Right atrium auricular region (tissue), 2 donors: ENCODE data around the gene SLC25A22. TPM values are rescaled to one million over a fixed set of nuclear protein-coding genes. Genes with fewer than 3 reads are reported as not detected.
A peak's percentile ranks its signal among the peaks of the same experiment; 100 is the strongest.

Source experiments
- DNase-seq: peaks from one replicate; pipeline ENCODE4 v3.0.0-alpha.2; 2019; ENCODE audit warnings: low spot score
- H3K27ac ChIP-seq, 2 donors: fragments of 200-600 bp; sonication (generic); 1 replicate in 1 of 2; 2 replicates in 1 of 2; pipeline ENCODE4 v1.5.1; 2016 to 2019
- H3K27me3 ChIP-seq, 2 donors: fragments of 200-600 bp; sonication (generic); one replicate each; pipeline versions ENCODE4 v1.5.1 to v1.6.0; 2017 to 2019
- H3K36me3 ChIP-seq: fragments of 200-600 bp; sonication (generic); one replicate; pipeline ENCODE4 v1.5.1; 2016
- H3K4me1 ChIP-seq, 2 donors: fragments of 200-600 bp; sonication (generic); one replicate each; pipeline versions ENCODE4 v1.5.1 to v1.6.0; 2017 to 2019
- H3K4me3 ChIP-seq, 2 donors: fragments of 200-600 bp; sonication (generic); 1 replicate in 1 of 2; 2 replicates in 1 of 2; pipeline ENCODE4 v1.5.1; 2017 to 2019; ENCODE audit warnings: mild to moderate bottlenecking in 1 of 2, moderate library complexity in 1 of 2
- H3K9me3 ChIP-seq, 2 donors: fragments of 200-600 bp; sonication (generic); one replicate each; pipeline ENCODE4 v1.5.1; 2019
- CTCF ChIP-seq, 2 donors: fragments of 200-600 bp; sonication (generic); IDR thresholded peaks; one replicate each; pipeline ENCODE4 v1.5.1; 2019; ENCODE audit warnings: antibody characterized with exemption in 2 of 2
- total RNA-seq, 2 donors: library from RNA; depleted of rRNA; stranded (reverse); fragments of >200 nt; gene quantifications; one replicate each; pipeline ENCODE4 v1.1.0, GENCODE V29; 2016

The SLC25A22 gene
- total RNA-seq, 2 donors from 2014 or later: 2.7 to 5.6 TPM

DNA sequence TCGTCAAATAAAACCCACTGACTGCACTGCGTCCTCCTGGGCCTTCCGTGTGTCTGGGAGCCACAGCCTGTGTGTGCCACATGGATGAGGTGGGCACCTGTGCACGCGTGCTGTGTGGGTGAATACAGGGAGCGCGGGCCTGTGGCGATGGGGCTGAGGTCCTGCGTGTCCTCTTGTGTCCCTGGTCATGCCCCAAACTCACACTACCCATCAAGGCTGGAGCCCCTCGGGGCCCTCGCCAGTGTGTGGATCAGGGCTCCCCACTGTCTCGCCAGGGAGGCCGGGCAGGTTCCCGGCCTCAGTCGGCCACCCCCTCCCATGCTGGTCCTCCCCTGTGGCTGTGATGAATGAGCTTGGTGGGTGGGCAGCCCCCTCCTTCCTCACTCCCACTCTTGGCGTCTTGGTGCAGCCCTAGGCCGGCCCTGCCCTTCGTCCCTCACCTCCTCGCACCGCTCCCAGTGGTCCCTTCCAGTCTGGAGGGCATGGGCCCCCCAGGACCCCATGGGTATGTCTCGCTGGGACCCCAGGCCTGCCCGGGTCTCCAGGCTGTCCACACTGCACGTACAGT is 34.0 kb upstream of the SLC25A22 start:
- Histone ChIP-seq H3K4me1 (peaks cover 0 to 91% of the 10 kb centered on the region in 2 donors), H3K9me3 (no peaks in the 10 kb centered on the region), H3K4me3 (peak overlapping the region in 1 of 2 donors; percentile 81), H3K27me3 (no peaks in the 10 kb centered on the region), H3K36me3 (peaks cover 13% of the 10 kb centered on the region), H3K27ac (peak overlapping the region; percentile 92 to 95)
- no peak for TF ChIP-seq CTCF (IDR thresholded peaks at IDR 0.05)
- DNase-seq: no peak

DNA sequence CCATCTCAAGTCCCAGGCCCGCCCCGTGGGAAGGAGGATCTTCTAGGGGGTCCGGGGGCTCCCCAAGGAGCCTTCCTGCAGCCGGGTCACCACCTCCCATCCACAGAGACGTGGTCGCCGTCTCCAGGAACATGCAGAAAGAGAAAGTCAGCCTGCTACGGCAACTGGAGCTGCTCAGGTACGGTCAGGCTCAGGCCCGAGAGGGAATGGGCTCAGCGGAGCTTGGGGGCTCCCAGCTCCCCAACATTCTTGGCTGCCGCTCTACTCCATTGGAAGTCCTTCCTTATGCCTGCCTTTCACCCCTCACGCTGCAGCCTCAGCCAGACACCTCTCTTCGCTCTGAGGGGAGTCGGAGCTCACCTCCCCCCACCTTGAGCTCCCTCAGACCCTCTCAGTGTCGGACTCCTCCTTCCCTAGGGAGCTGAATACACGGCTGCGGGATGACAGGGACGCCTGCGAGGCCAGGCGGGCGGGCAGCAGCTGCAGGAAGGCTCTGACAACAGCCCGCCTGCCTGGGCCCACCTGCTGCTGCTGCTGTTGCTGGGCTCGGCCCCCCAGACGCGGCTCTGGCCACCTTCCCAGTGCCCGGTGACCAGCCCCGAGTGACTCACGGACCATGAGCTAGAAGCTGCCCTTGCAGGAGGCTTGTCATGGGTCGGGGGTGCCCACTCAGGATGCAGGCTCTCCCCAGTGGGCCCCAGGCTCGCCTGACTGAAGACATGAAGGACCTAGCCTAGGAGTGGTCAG is 33.2 kb upstream of the SLC25A22 start:
- H3K4me1 ChIP-seq: peaks cover 0 to 91% of the 10 kb centered on the region in 2 donors

GRCh38 chr11:830295-831117 is 32.4 kb upstream of the SLC25A22 start:
- no peak for TF ChIP-seq CTCF (IDR thresholded peaks at IDR 0.05)
- no peaks in the 10 kb centered on the region for H3K9me3 ChIP-seq
- H3K27ac ChIP-seq: peak overlapping the region in 1 of 2 donors; percentile 75
- peaks cover 0 to 92% of the 10 kb centered on the region in 2 donors for H3K4me1 ChIP-seq
- H3K27me3 ChIP-seq: no peaks in the 10 kb centered on the region
- H3K36me3 ChIP-seq: no peaks in the 10 kb centered on the region
- H3K4me3 ChIP-seq: peak overlapping the region; percentile 22 to 53
- no peak for DNase-seq

More for the DNA sequence above, 33.2 kb upstream of the SLC25A22 start:
- Histone ChIP-seq H3K27me3 (no peaks in the 10 kb centered on the region), H3K27ac (no peak overlapping the region), H3K9me3 (no peaks in the 10 kb centered on the region), H3K36me3 (peaks cover 6% of the 10 kb centered on the region), H3K4me3 (peak overlapping the region in 1 of 2 donors; percentile 53)
- DNase-seq: no peak
- no peak for TF ChIP-seq CTCF (IDR thresholded peaks at IDR 0.05)

GRCh38 chr11:829847-830294 is 31.8 kb upstream of the SLC25A22 start:
- Histone ChIP-seq H3K9me3 (no peaks in the 10 kb centered on the region), H3K4me1 (peaks cover 0 to 89% of the 10 kb centered on the region in 2 donors), H3K36me3 (peaks cover 5% of the 10 kb centered on the region), H3K4me3 (peak overlapping the region; percentile 22 to 53), H3K27ac (peak overlapping the region in 1 of 2 donors; percentile 75), H3K27me3 (no peaks in the 10 kb centered on the region)
- no peak for DNase-seq
- TF ChIP-seq CTCF (IDR thresholded peaks at IDR 0.05): no peak

- Histone ChIP-seq H3K4me1 (peaks cover 0 to 84% of the 10 kb centered on the region in 2 donors), H3K27ac (peak overlapping the region; percentile 45 to 75), H3K4me3 (peak overlapping the region; percentile 22 to 53), H3K27me3 (no peaks in the 10 kb centered on the region), H3K9me3 (no peaks in the 10 kb centered on the region), H3K36me3 (peaks cover 10% of the 10 kb centered on the region)
- DNase-seq: no peak
- TF ChIP-seq CTCF (IDR thresholded peaks at IDR 0.05): no peak
Measured at GRCh38 chr11:829176-829846, 31.2 kb upstream of the SLC25A22 start.
